H1 (cell line): ENCODE measurements around the gene OR14J1. TPM values are rescaled to one million over a fixed set of nuclear protein-coding genes. Genes with fewer than 3 reads are reported as not detected.

Experiments
- CTCF ChIA-PET: fragments of 300-600 bp; sonication (Branson Sonifier 250); formaldehyde crosslinking; loops from one replicate; lab custom pipeline; 2021; ENCODE audit not compliant: partially characterized antibody; lab: Charles Lee
- POLR2A ChIA-PET: fragments of 300-600 bp; sonication (Branson Sonifier 250); formaldehyde crosslinking; loops from one replicate; lab custom pipeline; 2021; ENCODE audit warnings: inconsistent platforms; ENCODE audit not compliant: partially characterized antibody; lab: Charles Lee
- DNase-seq, 2 experiments: peaks; one replicate each; pipeline versions ENCODE4 v3.0.0 to v3.0.0-alpha.2; 2010 to 2022; ENCODE audit warnings: low spot score in 2 of 2, low read depth in 1 of 2, mixed read lengths in 1 of 2
- FAIRE-seq: peaks from 2 replicates; lab custom pipeline; 2011; peaks lifted over from hg19 to GRCh38; lab: Jason Lieb, UNC
- H2AFZ ChIP-seq: 2 replicates; pipeline ENCODE4 v1.8.1; 2012; ENCODE audit warnings: low read length, inconsistent platforms
- H2AK5ac ChIP-seq: 2 replicates; pipeline ENCODE4 v1.6.1; 2013; ENCODE audit warnings: low read depth, low read length
- H2BK120ac ChIP-seq: replicated peaks from 2 replicates; pipeline ENCODE3; 2013; ENCODE audit warnings: low read depth, low read length, inconsistent platforms
- H2BK12ac ChIP-seq: 2 replicates; pipeline ENCODE4 v1.6.1; 2013; ENCODE audit warnings: low read depth, low read length
- H2BK15ac ChIP-seq: 2 replicates; pipeline ENCODE4 v1.6.1; 2013; ENCODE audit warnings: low read length
- H2BK20ac ChIP-seq: 2 replicates; pipeline ENCODE4 v1.6.1; 2013; ENCODE audit warnings: low read length
- H2BK5ac ChIP-seq: 2 replicates; pipeline ENCODE4 v1.6.1; 2013; ENCODE audit warnings: low read depth, low read length
- H3K14ac ChIP-seq: 2 replicates; pipeline ENCODE4 v1.6.1; 2013; ENCODE audit warnings: inconsistent platforms; ENCODE audit not compliant: insufficient read length
- H3K18ac ChIP-seq: 2 replicates; pipeline ENCODE4 v1.6.1; 2013; ENCODE audit warnings: low read length; ENCODE audit errors: extremely low read depth
- H3K23ac ChIP-seq: 2 replicates; pipeline ENCODE4 v1.6.1; 2013; ENCODE audit warnings: inconsistent platforms; ENCODE audit not compliant: insufficient read length
- H3K23me2 ChIP-seq: 2 replicates; pipeline ENCODE4 v1.6.1; 2013; ENCODE audit warnings: low read depth, low read length
- H3K27ac ChIP-seq: 2 replicates; pipeline ENCODE4 v1.6.1; 2011; ENCODE audit warnings: low read depth, low read length, inconsistent platforms
- H3K27me3 ChIP-seq, 4 experiments: replicated peaks in 1 of 4; 1 replicate in 1 of 4; 2 replicates in 3 of 4; pipeline versions ENCODE4 v1.6.1 to v1.8.1; 2011 to 2013; ENCODE audit warnings: low read length in 3 of 4, mild to moderate bottlenecking in 3 of 4, inconsistent platforms in 2 of 4, mixed read lengths in 2 of 4, moderate library complexity in 1 of 4; ENCODE audit not compliant: control insufficient read depth in 3 of 4, insufficient read depth in 3 of 4; ENCODE audit errors: extremely low read depth in 1 of 4
- H3K36me3 ChIP-seq, 4 experiments: 2 replicates each; pipeline versions ENCODE4 v1.6.1 to v1.8.1; 2011 to 2013; ENCODE audit warnings: mild to moderate bottlenecking in 4 of 4, low read length in 3 of 4, moderate library complexity in 2 of 4, control low read depth in 1 of 4, inconsistent platforms in 1 of 4; ENCODE audit not compliant: insufficient read depth in 4 of 4, control insufficient read depth in 2 of 4
- H3K4ac ChIP-seq: replicated peaks from 2 replicates; pipeline ENCODE3; 2013; ENCODE audit warnings: low read length, low read depth, mixed read lengths, inconsistent platforms; ENCODE audit not compliant: insufficient read length
- H3K4me1 ChIP-seq, 4 experiments: replicated peaks in 1 of 4; 1 replicate in 1 of 4; 2 replicates in 3 of 4; pipeline versions ENCODE4 v1.6.1 to v1.8.1; 2011 to 2013; ENCODE audit warnings: low read length in 3 of 4, inconsistent platforms in 2 of 4, mixed read lengths in 1 of 4; ENCODE audit not compliant: insufficient read depth in 4 of 4, control insufficient read depth in 3 of 4
- H3K4me2 ChIP-seq, 2 experiments: 2 replicates each; pipeline versions ENCODE4 v1.6.1 to v1.8.1; 2011 to 2013; ENCODE audit warnings: low read depth in 2 of 2, low read length in 2 of 2, control low read depth in 1 of 2, inconsistent platforms in 1 of 2, mild to moderate bottlenecking in 1 of 2; ENCODE audit not compliant: insufficient read depth in 1 of 2
- H3K4me3 ChIP-seq, 4 experiments: fragments of 200-600, 300-600 bp in 1 of 4; sonication (generic), shearing (Covaris generic), sonication (Bioruptor Twin) in 1 of 4; 2 replicates each; pipeline versions ENCODE4 v1.5.1 to v1.8.1; 2011 to 2016; ENCODE audit warnings: low read length in 4 of 4, low read depth in 3 of 4, control low read depth in 2 of 4, inconsistent platforms in 2 of 4, mild to moderate bottlenecking in 2 of 4, mixed read lengths in 1 of 4, moderate library complexity in 1 of 4; ENCODE audit not compliant: insufficient read depth in 2 of 4; ENCODE audit errors: extremely low read depth in 1 of 4
- H3K56ac ChIP-seq: replicated peaks from 2 replicates; pipeline ENCODE3; 2013; ENCODE audit warnings: low read depth, mild to moderate bottlenecking, mixed read lengths, low read length, inconsistent platforms; ENCODE audit not compliant: insufficient read length
- H3K79me1 ChIP-seq: 2 replicates; pipeline ENCODE4 v1.6.1; 2013; ENCODE audit warnings: low read depth, low read length, control low read depth
- H3K79me2 ChIP-seq, 2 experiments: 2 replicates each; pipeline versions ENCODE4 v1.6.1 to v1.8.1; 2012 to 2013; ENCODE audit warnings: low read length in 2 of 2, mild to moderate bottlenecking in 2 of 2, inconsistent platforms in 1 of 2; ENCODE audit not compliant: insufficient read depth in 2 of 2, control insufficient read depth in 1 of 2
- H3K9ac ChIP-seq, 4 experiments: replicated peaks in 1 of 4; 1 replicate in 1 of 4; 2 replicates in 3 of 4; pipeline versions ENCODE4 v1.6.1 to v1.8.1; 2011 to 2013; ENCODE audit warnings: low read depth in 3 of 4, low read length in 3 of 4, control low read depth in 2 of 4, mild to moderate bottlenecking in 2 of 4, moderate library complexity in 2 of 4, inconsistent platforms in 1 of 4; ENCODE audit errors: extremely low read depth in 1 of 4
- H3K9me3 ChIP-seq, 2 experiments: 2 replicates each; pipeline versions ENCODE4 v1.6.1 to v1.8.1; 2012 to 2013; ENCODE audit warnings: mild to moderate bottlenecking in 2 of 2, moderate library complexity in 2 of 2, control low read depth in 1 of 2, inconsistent platforms in 1 of 2, low read depth in 1 of 2, low read length in 1 of 2, mixed read lengths in 1 of 2; ENCODE audit not compliant: insufficient read depth in 2 of 2
- H4K20me1 ChIP-seq, 2 experiments: replicated peaks in 1 of 2; 2 replicates each; pipeline versions ENCODE3 to v1.8.1; 2011 to 2013; ENCODE audit warnings: inconsistent platforms in 2 of 2, low read length in 2 of 2, mild to moderate bottlenecking in 1 of 2; ENCODE audit not compliant: insufficient read depth in 2 of 2, control insufficient read depth in 1 of 2
- H4K5ac ChIP-seq: 2 replicates; pipeline ENCODE4 v1.6.1; 2013; ENCODE audit warnings: low read length, low read depth, mixed read lengths, inconsistent platforms; ENCODE audit not compliant: insufficient read length
- H4K8ac ChIP-seq: 2 replicates; pipeline ENCODE4 v1.8.0; 2013; ENCODE audit warnings: mild to moderate bottlenecking, moderate library complexity, low read length, inconsistent platforms; ENCODE audit not compliant: insufficient read depth; ENCODE audit errors: extremely low read depth
- H4K91ac ChIP-seq: replicated peaks from 2 replicates; pipeline ENCODE3; 2013; ENCODE audit warnings: low read length, mixed read lengths, inconsistent platforms; ENCODE audit not compliant: insufficient read length
- CHD2 ChIP-seq: IDR thresholded peaks from 2 replicates; pipeline ENCODE4 v1.6.1; 2012; ENCODE audit warnings: low read length, improper control_type of control experiment
- HDAC2 ChIP-seq, 2 experiments: fragments of 300-600 bp in 1 of 2; sonication (generic) in 1 of 2; IDR thresholded peaks; 2 replicates each; pipeline ENCODE4 v1.6.1; 2011 to 2012; ENCODE audit warnings: low read depth in 2 of 2, low read length in 2 of 2, mild to moderate bottlenecking in 2 of 2, moderate library complexity in 2 of 2, borderline replicate concordance in 1 of 2, inconsistent platforms in 1 of 2
- RFX5 ChIP-seq: IDR thresholded peaks from 2 replicates; pipeline ENCODE4 v1.6.1; 2011; ENCODE audit warnings: low read depth, low read length, improper control_type of control experiment, borderline replicate concordance
- WGBS, 2 experiments: shearing (Covaris generic) in 1 of 2; methylation state at CpG; one replicate each; pipeline versions ENCODE4 v1.1.6 to v1.1.7; 2013 to 2015; ENCODE audit warnings: low lambda C conversion rate in 2 of 2, mixed read lengths in 2 of 2, inconsistent platforms in 1 of 2, low coverage in 1 of 2, missing lambda C conversion rate in 1 of 2; ENCODE audit not compliant: insufficient replicate concordance in 2 of 2, insufficient coverage in 1 of 2, insufficient read length in 1 of 2; ENCODE audit errors: extremely low coverage in 1 of 2, missing lambda C conversion rate in 1 of 2; 5-methylcytosine and 5-hydroxymethylcytosine counted together
- polyA plus RNA-seq, 7 experiments: library from polyadenylated mRNA; depleted of rRNA in 3 of 7; stranded (reverse) in 5 of 7; unstranded in 2 of 7; fragments of >200 nt in 5 of 7; fragments of 200-250 nt in 2 of 7; gene quantifications; 1 replicate in 5 of 7; 2 replicates in 1 of 7; 4 replicates in 1 of 7; pipeline versions ENCODE4 v1.2.1 to v1.2.3, GENCODE V29; 2011 to 2013; ENCODE audit warnings: missing spikeins in 2 of 7, mixed read lengths in 2 of 7
- total RNA-seq: library from RNA; stranded (reverse); fragmentation: NEBNext Ultra II Directional; extraction: Animal tissue kit (Norgen Biotek cat#: 25700); gene quantifications from 2 replicates; pipeline ENCODE4 v1.2.1, GENCODE V29; 2021

The OR14J1 gene
- total and polyA plus RNA-seq, 2 of the 8 experiments (the other 6 are each of a cell fraction or from before 2014, with no cell fraction given): not detected

DNA sequence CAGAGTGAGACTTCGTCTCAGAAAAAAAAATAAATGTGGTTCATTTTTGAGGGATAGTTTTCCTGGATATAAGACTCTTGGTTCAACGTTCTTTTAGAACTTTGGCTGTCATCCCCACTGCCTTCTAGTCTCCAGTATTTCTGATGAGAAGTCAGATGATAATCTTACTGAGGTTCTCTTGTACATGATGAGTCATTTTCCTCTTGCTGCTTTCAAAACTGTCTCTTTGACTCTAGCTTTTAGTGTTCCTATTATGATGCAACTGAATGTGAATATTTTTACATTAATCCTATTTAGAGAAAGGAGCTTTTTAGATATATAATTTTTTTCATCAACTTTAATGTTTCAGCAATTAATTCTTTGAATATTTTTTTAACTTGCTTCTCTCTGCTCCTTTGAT is 46.0 kb upstream of the OR14J1 start:
- H2BK120ac ChIP-seq: no peak overlapping the region

More for the DNA sequence above, 46.0 kb upstream of the OR14J1 start:
- no peak overlapping the region for H3K27ac ChIP-seq
- H3K4me1 ChIP-seq: no peaks in the 10 kb centered on the region
- no peak overlapping the region for H4K5ac ChIP-seq
- H3K4me3 ChIP-seq: no peak overlapping the region
- H3K79me1 ChIP-seq: no peaks in the 10 kb centered on the region
- POLR2A ChIA-PET: no interaction called here
- no peak overlapping the region for H4K8ac ChIP-seq
- no peak overlapping the region for H3K14ac ChIP-seq
- no peak overlapping the region for H2AFZ ChIP-seq
- no peak overlapping the region for H3K56ac ChIP-seq
- no peak overlapping the region for H3K4me2 ChIP-seq
- FAIRE-seq (no peak), DNase-seq (no peak)
- H3K79me2 ChIP-seq: no peaks in the 10 kb centered on the region
- H3K9me3 ChIP-seq: no peaks in the 10 kb centered on the region
- no peaks in the 10 kb centered on the region for H3K27me3 ChIP-seq
- no peak overlapping the region for H2BK5ac ChIP-seq
- no peaks in the 10 kb centered on the region for H4K20me1 ChIP-seq
- TF ChIP-seq CHD2: no peak
- TF ChIP-seq HDAC2 (IDR thresholded peaks at IDR 0.05; ENCODE audit: borderline replicate concordance in 1 of 2, low read depth in 2 of 2, low read length in 2 of 2): no peak
- TF ChIP-seq RFX5: no peak
- no peak overlapping the region for H3K9ac ChIP-seq
- no peak overlapping the region for H2BK12ac ChIP-seq
- H3K23ac ChIP-seq: no peak overlapping the region
- CTCF ChIA-PET: no interaction called here
- no peak overlapping the region for H3K18ac ChIP-seq
- no peak overlapping the region for H2BK15ac ChIP-seq
- H3K4ac ChIP-seq: no peak overlapping the region
- H2BK20ac ChIP-seq: no peak overlapping the region
- WGBS, 2 experiments: 88% methylated on average over 2 of the region's 2 CpGs; no CpG with 5 or more reads in 1 of the 2 experiments
- no peak overlapping the region for H2AK5ac ChIP-seq
- H3K36me3 ChIP-seq: no peaks in the 10 kb centered on the region
- H4K91ac ChIP-seq: no peak overlapping the region
- H3K23me2 ChIP-seq: no peaks in the 10 kb centered on the region
